Dedifferentiated amniotic fluid mesenchymal stem cell (primary cell): ENCODE data around the gene GDA.

Source experiments
- DNase-seq: peaks from one replicate; pipeline ENCODE4 v3.0.0-alpha.2; 2016; ENCODE audit errors: extremely low spot score

GDA gene

GRCh38 chr9:72149231-72149975, at the start of gene GDA:
Gene GDA, plus strand, starts transcription at chr9:72149440. Its CDS starts 120 bp downstream, at chr9:72149560.
- no peak for DNase-seq

- DNase-seq = no peak
Observed at GRCh38 chr9:72102520-72102919, 46.7 kb upstream of the GDA start.

GRCh38 chr9:72113056-72113455, 36.2 kb upstream of the GDA start:
- no peak for DNase-seq

GRCh38 chr9:72119853-72120252, 29.4 kb upstream of the GDA start:
- no peak for DNase-seq

GRCh38 chr9:72124947-72125346, 24.3 kb upstream of the GDA start:
- DNase-seq = no peak

- no peak for DNase-seq
Observed at GRCh38 chr9:72127753-72128152, 21.5 kb upstream of the GDA start.

GRCh38 chr9:72128526-72128925, 20.7 kb upstream of the GDA start:
- no peak for DNase-seq

- no peak for DNase-seq
Observed at GRCh38 chr9:72129271-72130156, 19.7 kb upstream of the GDA start.

GRCh38 chr9:72130321-72130720, 18.9 kb upstream of the GDA start:
- no peak for DNase-seq

- no peak for DNase-seq
Observed at GRCh38 chr9:72131206-72131605, 18.0 kb upstream of the GDA start.

- DNase-seq = no peak
Observed at GRCh38 chr9:72132052-72132451, 17.2 kb upstream of the GDA start.

GRCh38 chr9:72133365-72134035, 15.7 kb upstream of the GDA start:
- DNase-seq = no peak

- DNase-seq = no peak
Observed at GRCh38 chr9:72134801-72135200, 14.4 kb upstream of the GDA start.

- DNase-seq = no peak
Observed at GRCh38 chr9:72137697-72138365, 11.4 kb upstream of the GDA start.

GRCh38 chr9:72139226-72139625, 10.0 kb upstream of the GDA start:
- DNase-seq = no peak

- no peak for DNase-seq
Observed at GRCh38 chr9:72140586-72140985, 8.7 kb upstream of the GDA start.

- no peak for DNase-seq
Observed at GRCh38 chr9:72141484-72141883, 7.8 kb upstream of the GDA start.

- no peak for DNase-seq
Observed at GRCh38 chr9:72144756-72145492, 4.3 kb upstream of the GDA start.

GRCh38 chr9:72145733-72146505, 3.3 kb upstream of the GDA start:
- no peak for DNase-seq

GRCh38 chr9:72147676-72148075, 1.6 kb upstream of the GDA start:
- no peak for DNase-seq
